ENCODE results near the gene TBC1D3D.
"Not testable (repeated sequence)": the region's sequence is repeated elsewhere in the genome, so short reads cannot be mapped to it uniquely, and the experiment has no call there.

Gene TBC1D3D

GRCh38 chr17:38003676-38004075 is at the start of gene TBC1D3D:
Gene TBC1D3D (plus strand): TSS chr17:38003976. CDS start chr17:38005561, 1,585 bp downstream.
- not testable (repeated sequence) for DNase-seq (ENCODE audit: extremely low read depth, insufficient read length); H3K4me3 ChIP-seq (replicated peaks; ENCODE audit: low read depth, low read length); H3K36me3 ChIP-seq (ENCODE audit: control insufficient read depth, insufficient read depth, low read length); H3K27me3 ChIP-seq (replicated peaks; ENCODE audit: control insufficient read depth, insufficient read depth, low read length)

GRCh38 chr17:37988960-37989359 is 14.8 kb upstream of the TBC1D3D start, which contains the start of gene TBC1D3L:
Gene TBC1D3L (minus strand): TSS chr17:37989060. CDS start chr17:37987520, 1,540 bp downstream.
- not testable (repeated sequence) for DNase-seq (ENCODE audit: extremely low read depth, insufficient read length); H3K4me3 ChIP-seq (replicated peaks; ENCODE audit: low read depth, low read length); H3K36me3 ChIP-seq (ENCODE audit: control insufficient read depth, insufficient read depth, low read length); H3K27me3 ChIP-seq (replicated peaks; ENCODE audit: control insufficient read depth, insufficient read depth, low read length)
